ENCODE data around the gene TJAP1. TPM values are rescaled to one million over a fixed set of nuclear protein-coding genes. Genes with fewer than 3 reads are reported as not detected.

The TJAP1 gene
- polyA plus RNA-seq, 2 of the 4 experiments (the other 2 are of a cell fraction), result 13.1 to 15.7 TPM

DNA sequence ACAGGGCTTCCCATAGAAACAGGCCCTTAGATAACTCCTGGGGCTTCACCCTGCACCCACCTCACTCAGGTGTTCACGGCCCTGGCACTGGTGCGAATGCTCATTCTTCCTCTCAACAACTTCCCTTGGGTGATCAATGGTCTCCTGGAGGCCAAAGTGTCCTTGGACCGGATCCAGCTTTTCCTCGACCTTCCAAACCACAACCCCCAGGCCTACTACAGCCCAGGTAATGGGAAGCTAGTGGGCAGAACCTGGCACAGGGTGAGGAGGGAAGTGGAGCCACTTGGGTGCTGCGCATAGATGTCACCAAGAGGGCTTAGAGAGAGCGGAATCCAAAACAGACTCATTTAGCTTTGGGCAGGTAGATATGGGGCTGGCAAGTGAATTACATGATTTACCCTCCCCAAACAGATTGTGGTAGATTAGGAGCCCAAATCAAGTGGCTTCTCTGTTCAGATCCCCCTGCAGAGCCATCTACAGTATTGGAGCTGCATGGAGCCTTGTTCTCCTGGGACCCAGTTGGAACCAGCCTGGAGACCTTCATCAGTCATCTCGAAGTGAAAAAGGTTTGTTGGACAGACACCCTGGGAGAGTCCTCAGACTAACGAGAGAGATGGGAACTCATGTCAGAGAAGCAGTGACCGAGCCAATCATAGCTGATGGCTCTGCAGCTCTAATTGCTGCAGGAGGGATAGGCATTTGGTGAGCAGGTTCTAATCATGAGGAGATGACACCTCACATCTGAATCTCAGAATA is 41.5 kb upstream of the TJAP1 start (continued):
- TF ChIP-seq, protein P1, sequence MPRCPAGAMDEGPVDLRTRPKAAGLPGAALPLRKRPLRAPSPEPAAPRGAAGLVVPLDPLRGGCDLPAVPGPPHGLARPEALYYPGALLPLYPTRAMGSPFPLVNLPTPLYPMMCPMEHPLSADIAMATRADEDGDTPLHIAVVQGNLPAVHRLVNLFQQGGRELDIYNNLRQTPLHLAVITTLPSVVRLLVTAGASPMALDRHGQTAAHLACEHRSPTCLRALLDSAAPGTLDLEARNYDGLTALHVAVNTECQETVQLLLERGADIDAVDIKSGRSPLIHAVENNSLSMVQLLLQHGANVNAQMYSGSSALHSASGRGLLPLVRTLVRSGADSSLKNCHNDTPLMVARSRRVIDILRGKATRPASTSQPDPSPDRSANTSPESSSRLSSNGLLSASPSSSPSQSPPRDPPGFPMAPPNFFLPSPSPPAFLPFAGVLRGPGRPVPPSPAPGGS (IDR thresholded peaks at IDR 0.05), result no peak
- no peak for TF ChIP-seq CEBPB (IDR thresholded peaks at IDR 0.05)
- TF ChIP-seq HEYL (CRISPR knock-in tag; IDR thresholded peaks at IDR 0.05), result no peak
- no peak for TF ChIP-seq REST (IDR thresholded peaks at IDR 0.05)

DNA sequence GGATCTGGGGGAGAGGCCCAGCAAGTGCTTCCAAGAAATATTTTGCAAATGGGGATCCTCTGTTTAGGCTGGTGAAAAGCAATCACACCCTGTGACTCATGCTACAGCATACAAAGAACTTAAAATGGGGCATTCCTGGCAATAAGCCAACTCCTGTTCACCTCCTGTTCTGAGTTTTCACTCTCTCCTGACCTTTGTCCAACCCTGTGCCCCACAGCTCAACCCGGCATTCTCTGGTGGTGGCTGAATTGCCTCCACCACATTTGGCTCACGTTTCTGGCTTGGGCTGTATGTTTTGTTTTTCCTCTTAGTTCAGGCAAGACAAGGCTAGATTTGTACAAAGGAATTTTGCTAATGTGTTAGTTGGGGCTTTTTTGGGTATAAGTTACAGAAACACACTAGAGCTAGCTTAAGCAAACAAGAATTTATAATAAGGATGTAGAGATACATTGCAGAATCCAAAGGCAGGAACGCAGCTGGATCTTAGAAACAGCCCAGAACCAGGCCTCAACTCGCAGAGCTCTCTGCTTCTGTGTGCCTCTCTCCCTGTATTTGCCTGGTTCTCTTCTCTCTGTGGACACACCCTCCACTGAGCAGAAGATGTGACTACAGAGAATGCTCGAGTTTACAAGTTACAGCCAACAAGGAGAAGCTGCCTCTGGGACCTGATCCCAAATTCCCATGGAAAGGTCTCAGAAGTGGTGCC is 40.6 kb upstream of the TJAP1 start:
- ChIA-PET POLR2A (interaction anchor here (0.6 to 2.2 kb wide), 3 partner anchors 9 to 67 kb away, joined by 3 to 14 read pairs (median 5); partner anchors contain the start of genes ABCC10 and ZNF318), CTCF (interaction anchor here (1.1 to 1.4 kb wide), 8 partner anchors 9 to 265 kb away, joined by 3 to 5 read pairs (median 4); partner anchors contain the start of gene CRIP3)
- DNase-seq (ENCODE audit: low read depth in 1 of 2, low spot score in 1 of 2) (peak; percentile 48 to 62), ATAC-seq (peak; percentile 55 to 79; a peak in 3 of 6 replicates), FAIRE-seq (no peak)
- WGBS (ENCODE audit: missing lambda C conversion rate), result 35% methylated on average over 5 of the region's 5 CpGs
- Histone ChIP-seq H3K27ac (peak overlapping the region; percentile 47 to 70; a peak in 4 of 6 replicates), H3K4me1 (peaks cover 20% of the 10 kb centered on the region), H3K9me3 (no peaks in the 10 kb centered on the region), H3K4me2 (peak overlapping the region; percentile 69), H3K4me3 (no peak overlapping the region)
- TF ChIP-seq JUN (IDR thresholded peaks at IDR 0.05) (0 out of 5 replicates have a peak, but pooled peaks of 1 of the 2 experiments have one; percentile 20), TFCP2L1 (CRISPR knock-in tag; IDR thresholded peaks at IDR 0.05) (no peak), NPAS2 (CRISPR knock-in tag; IDR thresholded peaks at IDR 0.05; ENCODE audit: borderline replicate concordance) (no peak), FOSL2 (IDR thresholded peaks at IDR 0.05) (no peak), FOSL2 (CRISPR knock-in tag; IDR thresholded peaks at IDR 0.05) (peak; percentile 31; the same call in 1 of the 2 replicates), HEYL (CRISPR knock-in tag; IDR thresholded peaks at IDR 0.05) (no peak)

DNA sequence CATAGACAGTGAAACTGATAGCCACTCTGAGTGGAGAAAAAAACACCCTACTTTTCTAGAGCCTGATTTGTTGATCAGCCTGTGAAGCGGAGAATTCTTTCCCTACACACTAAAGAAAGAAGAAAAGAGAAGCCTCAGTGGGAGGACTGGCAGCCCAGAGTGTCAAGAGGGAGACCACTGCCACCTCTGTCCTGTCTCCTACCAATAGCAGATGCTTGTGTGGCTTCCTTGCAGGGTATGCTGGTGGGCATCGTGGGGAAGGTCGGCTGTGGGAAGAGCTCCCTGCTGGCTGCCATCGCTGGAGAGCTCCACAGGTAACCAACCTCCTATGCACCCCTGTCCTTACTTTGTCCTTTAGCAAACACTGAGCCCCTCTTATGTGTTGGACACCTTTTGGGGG is 39.7 kb upstream of the TJAP1 start:
- Histone ChIP-seq H3K4me3 (no peak overlapping the region), H3K4me1 (peaks cover 20% of the 10 kb centered on the region), H3K27ac (no peak overlapping the region), H3K9me3 (no peaks in the 10 kb centered on the region), H3K4me2 (no peak overlapping the region)
- CTCF ChIA-PET, result interaction anchor here (1.1 to 1.9 kb wide), 6 partner anchors 10 to 266 kb away, joined by 3 to 6 read pairs (median 4); partner anchors contain the start of gene CRIP3
- no peak for FAIRE-seq
- no peak for ATAC-seq
- 70% methylated on average over 4 of the region's 4 CpGs for WGBS (ENCODE audit: missing lambda C conversion rate)
- no peak for DNase-seq (ENCODE audit: low read depth in 1 of 2, low spot score in 1 of 2)
- POLR2A ChIA-PET, result interaction anchor here (2.2 kb wide), 1 partner anchor 10 kb away, joined by 14 read pairs; the partner anchor contains the start of gene ABCC10
- TF ChIP-seq EHMT2 (IDR thresholded peaks at IDR 0.05; ENCODE audit: low read depth), result no peak
- TF ChIP-seq KDM1A (IDR thresholded peaks at IDR 0.05; ENCODE audit: low read depth), result no peak
- TF ChIP-seq SREBF2 (IDR thresholded peaks at IDR 0.05), result no peak
- TF ChIP-seq CEBPB (IDR thresholded peaks at IDR 0.05), result no peak
- no peak for TF ChIP-seq NR3C1 (IDR thresholded peaks at IDR 0.05)
- no peak for TF ChIP-seq FOSB (CRISPR knock-in tag; IDR thresholded peaks at IDR 0.05)
- no peak for TF ChIP-seq POLR2A (IDR thresholded peaks at IDR 0.05; ENCODE audit: low read length)
- no peak for TF ChIP-seq MAFK (IDR thresholded peaks at IDR 0.05; ENCODE audit: partially characterized antibody)
- TF ChIP-seq CBX2 (IDR thresholded peaks at IDR 0.05; ENCODE audit: borderline replicate concordance, low read depth), result no peak
- TF ChIP-seq ATOH8 (CRISPR knock-in tag; IDR thresholded peaks at IDR 0.05; ENCODE audit: low read depth), result no peak
- TF ChIP-seq REST (IDR thresholded peaks at IDR 0.05), result no peak
- no peak for TF ChIP-seq RAD21 (conservative IDR thresholded peaks at IDR 0.05 in 1 of 2, IDR thresholded peaks at IDR 0.05 in 1 of 2)
- TF ChIP-seq CHD2 (IDR thresholded peaks at IDR 0.05; ENCODE audit: low read length, partially characterized antibody), result no peak
- TF ChIP-seq FOSL2 (IDR thresholded peaks at IDR 0.05), result no peak
- TF ChIP-seq FOSL2 (CRISPR knock-in tag; IDR thresholded peaks at IDR 0.05), result no peak
- no peak for TF ChIP-seq HOXB13 (CRISPR knock-in tag; IDR thresholded peaks at IDR 0.05; ENCODE audit: low read depth)
- TF ChIP-seq HOXA7 (CRISPR knock-in tag; IDR thresholded peaks at IDR 0.05), result no peak

Measured in A549 (cell line).